ENCODE measurements around the gene TSEN15.

- no peak for TF ChIP-seq POLR2A (IDR thresholded peaks at IDR 0.05)
- TF ChIP-seq, protein P1, sequence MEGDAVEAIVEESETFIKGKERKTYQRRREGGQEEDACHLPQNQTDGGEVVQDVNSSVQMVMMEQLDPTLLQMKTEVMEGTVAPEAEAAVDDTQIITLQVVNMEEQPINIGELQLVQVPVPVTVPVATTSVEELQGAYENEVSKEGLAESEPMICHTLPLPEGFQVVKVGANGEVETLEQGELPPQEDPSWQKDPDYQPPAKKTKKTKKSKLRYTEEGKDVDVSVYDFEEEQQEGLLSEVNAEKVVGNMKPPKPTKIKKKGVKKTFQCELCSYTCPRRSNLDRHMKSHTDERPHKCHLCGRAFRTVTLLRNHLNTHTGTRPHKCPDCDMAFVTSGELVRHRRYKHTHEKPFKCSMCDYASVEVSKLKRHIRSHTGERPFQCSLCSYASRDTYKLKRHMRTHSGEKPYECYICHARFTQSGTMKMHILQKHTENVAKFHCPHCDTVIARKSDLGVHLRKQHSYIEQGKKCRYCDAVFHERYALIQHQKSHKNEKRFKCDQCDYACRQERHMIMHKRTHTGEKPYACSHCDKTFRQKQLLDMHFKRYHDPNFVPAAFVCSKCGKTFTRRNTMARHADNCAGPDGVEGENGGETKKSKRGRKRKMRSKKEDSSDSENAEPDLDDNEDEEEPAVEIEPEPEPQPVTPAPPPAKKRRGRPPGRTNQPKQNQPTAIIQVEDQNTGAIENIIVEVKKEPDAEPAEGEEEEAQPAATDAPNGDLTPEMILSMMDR (IDR thresholded peaks at IDR 0.05) = peak in 5 of 6 experiments; percentile 9 to 86 (median 83)
These were observed 23.8 kb downstream of the TSEN15 start for GRCh38 chr1:184075055-184076029.
